ENCODE measurements around the gene OLFML2A. TPM values are rescaled to one million over a fixed set of nuclear protein-coding genes. Genes with fewer than 3 reads are reported as not detected.
"Not testable (repeated sequence)": the region's sequence is repeated elsewhere in the genome, so short reads cannot be mapped to it uniquely, and the experiment has no call there.

OLFML2A gene
- total RNA-seq, 1 donor from 2014 or later: 0.35 TPM

DNA sequence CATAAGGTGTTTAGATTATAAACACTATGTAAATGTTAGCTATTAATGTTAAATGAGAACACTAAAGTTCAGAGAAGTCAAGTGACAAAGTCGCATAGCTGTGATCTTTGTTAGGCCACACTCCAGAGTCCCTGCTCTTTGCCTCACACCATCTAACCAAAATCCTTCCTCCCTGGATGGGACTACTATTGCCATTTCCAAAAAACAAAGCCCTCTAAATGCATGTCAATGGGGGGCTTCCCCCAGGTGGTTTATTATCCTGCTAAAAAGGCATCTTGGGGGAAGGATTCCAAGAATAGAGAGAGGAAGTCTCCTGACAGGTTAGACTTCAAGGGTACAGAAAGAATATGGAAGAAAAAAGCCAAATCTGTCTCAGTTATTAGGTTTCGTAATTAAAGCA is 16.2 kb upstream of the OLFML2A start:
- ATAC-seq: no peak
- DNase-seq (ENCODE audit: low spot score): no peak

- ATAC-seq (no peak), DNase-seq (ENCODE audit: low spot score) (no peak)
Measured at GRCh38 chr9:124761196-124761595, 15.7 kb upstream of the OLFML2A start.

DNA sequence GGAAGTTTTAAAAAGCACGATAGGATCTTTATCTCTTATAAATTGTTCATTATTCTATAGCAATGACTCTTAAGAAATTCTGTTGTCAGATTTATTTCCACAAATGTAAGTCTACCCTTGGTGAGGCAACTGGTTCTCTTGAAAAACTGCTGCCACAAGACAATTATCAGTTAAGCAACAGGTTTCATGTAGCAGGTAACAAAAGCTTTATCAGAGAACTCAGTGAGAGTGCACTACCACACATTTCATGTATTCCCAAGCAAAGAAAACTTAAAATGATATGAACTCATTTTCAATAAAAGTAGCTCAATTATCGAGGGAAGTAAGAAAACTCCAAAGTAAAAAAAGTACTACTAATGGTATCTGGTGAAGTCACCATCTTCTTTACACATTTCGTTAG is 15.2 kb upstream of the OLFML2A start:
- DNase-seq (ENCODE audit: low spot score): no peak
- no peak for ATAC-seq

GRCh38 chr9:124762633-124763032 is 14.3 kb upstream of the OLFML2A start:
- no peak for ATAC-seq

DNA sequence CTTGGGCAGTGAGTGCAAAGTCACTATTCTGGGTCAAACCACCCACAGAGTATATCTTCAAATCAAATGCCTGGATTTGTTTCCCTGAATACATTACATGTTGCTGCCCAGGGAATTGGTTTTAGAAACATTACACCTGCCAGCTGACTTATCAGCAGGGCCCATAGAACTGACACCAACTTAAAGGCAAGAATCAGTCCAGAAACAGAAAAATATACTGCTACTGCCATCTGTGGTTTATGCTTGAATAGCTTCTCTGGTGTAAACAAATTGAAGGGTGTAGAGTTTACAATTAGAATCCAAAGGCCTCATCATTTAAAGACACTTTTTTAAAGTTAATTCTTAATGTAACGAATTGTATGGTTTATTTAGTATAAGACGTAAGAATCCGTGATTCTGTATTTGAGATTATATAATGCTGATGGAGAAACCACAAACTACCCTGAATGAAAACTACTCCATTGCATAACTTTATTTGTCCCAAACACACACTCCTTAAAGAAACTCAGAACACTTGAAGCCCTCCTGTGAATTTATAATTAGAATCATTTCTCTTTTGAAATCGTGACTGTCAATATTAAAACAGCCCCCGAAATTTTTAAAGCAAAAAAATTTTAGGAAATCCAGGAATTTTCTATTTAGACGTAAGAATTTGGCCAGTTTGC is 12.0 kb upstream of the OLFML2A start:
- ATAC-seq (peak; percentile 65), DNase-seq (ENCODE audit: low spot score) (no peak)

More at GRCh38 chr9:124762633-124763032, 14.3 kb upstream of the OLFML2A start:
- DNase-seq (ENCODE audit: low spot score): no peak

DNA sequence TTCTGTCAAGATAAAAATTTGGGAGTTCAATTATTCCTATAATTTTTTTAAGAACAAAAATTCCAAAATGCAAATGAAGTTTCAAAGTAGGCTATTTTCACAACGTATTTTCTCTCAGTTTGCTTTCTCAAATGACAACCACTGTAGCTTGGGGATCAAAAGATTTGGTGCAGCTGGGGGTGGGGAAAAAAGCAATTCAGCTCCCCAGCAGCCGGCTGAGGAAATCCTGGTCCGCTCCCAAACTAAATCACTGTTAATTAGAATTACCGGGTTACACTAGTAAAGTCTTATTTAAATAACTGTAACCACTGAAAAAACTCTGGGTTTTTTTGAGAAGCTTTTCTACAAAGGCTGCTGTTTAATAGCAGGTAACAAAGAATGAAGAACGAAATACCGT is 11.5 kb upstream of the OLFML2A start:
- DNase-seq (ENCODE audit: low spot score): no peak

DNA sequence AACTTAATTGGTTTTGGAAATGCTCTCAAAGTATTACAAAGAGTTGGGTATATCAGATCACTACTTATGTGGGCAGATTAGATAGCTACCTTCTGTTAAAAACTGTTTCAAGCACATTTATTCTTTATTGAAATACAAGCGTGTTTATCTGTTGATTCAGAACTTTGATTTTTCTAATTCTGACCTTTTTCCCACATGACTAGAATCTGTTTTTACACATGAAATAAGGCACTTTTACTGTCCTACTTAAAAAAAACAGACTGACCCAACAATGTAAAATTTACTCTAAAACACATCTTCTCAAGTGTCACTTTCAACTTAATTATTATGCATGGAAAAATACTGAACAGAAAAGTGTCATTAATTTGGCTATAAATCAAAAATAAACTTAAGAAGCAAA is 10.6 kb upstream of the OLFML2A start:
- no peak for ATAC-seq
- DNase-seq (ENCODE audit: low spot score): no peak

More for the DNA sequence above, 11.5 kb upstream of the OLFML2A start:
- no peak for ATAC-seq

DNA sequence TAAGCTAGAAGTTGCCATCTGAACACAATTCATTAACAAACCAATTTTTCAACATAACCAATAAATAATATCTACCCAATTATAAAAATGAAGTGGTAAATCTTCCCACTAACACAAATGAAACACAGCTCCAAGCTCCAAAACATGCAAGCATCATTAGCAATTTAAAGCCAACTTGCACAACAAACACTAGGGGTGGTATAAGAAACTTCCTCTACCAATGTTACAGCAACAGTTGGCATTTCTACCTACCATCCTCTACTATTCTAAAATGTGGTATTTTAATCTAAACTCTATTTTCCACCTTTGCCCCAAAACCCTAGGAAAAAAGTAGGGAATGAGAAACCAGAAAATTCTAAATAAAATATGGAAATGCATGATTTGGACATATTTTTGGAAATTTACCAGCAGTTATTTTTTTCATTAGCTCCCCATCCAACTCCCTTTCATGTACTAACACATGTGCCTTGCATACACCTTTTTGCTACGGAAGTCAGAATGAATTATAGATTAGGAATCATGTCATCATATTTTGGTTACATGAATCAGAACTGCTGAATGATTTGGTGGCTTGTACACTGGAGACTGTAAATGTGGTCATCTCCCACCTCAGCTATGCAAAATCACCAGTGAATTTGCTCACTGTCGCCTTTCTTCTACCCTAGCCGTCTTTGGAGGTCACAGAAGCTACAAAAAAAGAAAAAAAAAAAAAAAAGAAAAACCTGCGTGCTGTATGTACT is 9.9 kb upstream of the OLFML2A start:
- ATAC-seq: no peak
- no peak for DNase-seq (ENCODE audit: low spot score)

DNA sequence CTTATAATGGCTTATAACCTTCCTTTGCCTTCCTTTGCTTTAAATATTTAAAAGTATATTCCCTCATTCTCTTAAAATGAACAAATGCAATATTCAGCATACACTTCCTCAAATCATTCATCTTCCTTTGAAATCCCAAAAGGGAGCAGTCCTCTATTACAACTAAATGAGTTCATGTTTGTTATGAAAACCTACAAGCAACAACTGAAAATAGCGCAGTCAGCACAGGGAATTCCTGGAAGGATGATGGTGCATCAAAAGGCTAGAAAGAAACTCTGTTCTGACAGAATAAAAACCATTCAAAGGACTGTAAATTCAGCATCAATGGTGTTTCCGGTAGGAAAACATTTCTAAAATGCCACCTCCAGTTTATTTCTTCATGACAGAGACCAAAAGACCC is 9.1 kb upstream of the OLFML2A start:
- DNase-seq (ENCODE audit: low spot score) (no peak), ATAC-seq (no peak)

DNA sequence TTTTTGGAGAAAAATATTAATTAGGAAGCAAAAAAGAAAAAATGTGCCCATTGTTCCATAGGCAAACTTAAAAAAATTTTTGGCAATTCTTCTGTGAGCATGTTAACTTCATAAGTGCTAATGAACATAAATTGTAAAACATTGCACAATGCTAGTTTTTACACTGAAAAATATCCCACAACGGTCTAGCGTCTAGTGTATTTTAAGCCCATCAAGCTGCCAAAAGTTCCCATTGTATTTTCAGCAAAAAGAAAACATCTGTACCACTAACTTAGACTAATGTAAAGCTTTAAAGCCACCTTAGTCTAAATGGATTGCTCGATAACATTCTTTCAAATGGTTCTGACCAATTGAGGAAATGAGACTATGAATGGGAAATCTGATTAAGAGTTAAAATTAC is 8.6 kb upstream of the OLFML2A start:
- DNase-seq (ENCODE audit: low spot score) (no peak), ATAC-seq (no peak)

- ATAC-seq: peak; percentile 30
- DNase-seq (ENCODE audit: low spot score): peak; percentile 76
Measured at GRCh38 chr9:124768750-124769548, 8.0 kb upstream of the OLFML2A start.

GRCh38 chr9:124769549-124770358 is 7.2 kb upstream of the OLFML2A start:
- peak; percentile 68 for DNase-seq (ENCODE audit: low spot score)
- peak; percentile 7 for ATAC-seq

DNA sequence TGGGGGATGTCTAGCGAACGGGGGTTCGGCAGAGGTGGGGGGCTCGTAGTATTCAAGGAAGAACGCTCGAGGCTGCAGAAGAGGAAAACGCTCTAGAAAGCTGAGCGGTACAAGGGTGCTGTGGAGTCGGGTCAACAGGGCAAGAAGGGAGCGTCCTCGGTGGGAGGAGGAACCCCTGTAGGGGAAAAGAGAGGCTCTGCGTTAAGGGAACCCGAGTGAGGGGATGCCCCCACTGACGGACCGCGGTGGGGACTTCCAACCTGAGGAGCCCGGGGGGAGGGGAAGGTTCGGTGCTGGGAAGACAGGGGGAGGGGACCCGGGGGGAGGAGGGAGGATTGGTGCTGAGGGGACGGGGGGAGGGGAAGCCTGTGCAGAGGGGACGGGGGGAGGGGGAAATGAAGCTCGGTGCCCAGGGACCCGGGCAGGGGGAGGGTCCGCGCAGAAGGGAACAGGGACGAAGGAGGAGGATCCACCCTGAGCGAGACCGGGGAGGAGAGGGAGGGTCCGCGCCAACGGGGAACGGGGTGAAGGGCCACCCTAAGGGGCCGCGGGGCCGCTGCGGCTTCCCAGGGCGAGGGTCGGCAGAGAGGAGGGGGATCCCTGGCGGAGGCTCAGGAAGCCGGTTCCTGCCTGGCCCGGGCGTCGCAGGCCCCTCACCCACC is 6.4 kb upstream of the OLFML2A start:
- DNase-seq (ENCODE audit: low spot score) (no peak), ATAC-seq (peak; percentile 1)

GRCh38 chr9:124771021-124771866 is 5.7 kb upstream of the OLFML2A start, which contains the start of gene NR6A1:
Gene NR6A1 (minus strand): TSS chr9:124771311.
- ATAC-seq: peak; percentile 84
- DNase-seq (ENCODE audit: low spot score): peak; percentile 97

DNA sequence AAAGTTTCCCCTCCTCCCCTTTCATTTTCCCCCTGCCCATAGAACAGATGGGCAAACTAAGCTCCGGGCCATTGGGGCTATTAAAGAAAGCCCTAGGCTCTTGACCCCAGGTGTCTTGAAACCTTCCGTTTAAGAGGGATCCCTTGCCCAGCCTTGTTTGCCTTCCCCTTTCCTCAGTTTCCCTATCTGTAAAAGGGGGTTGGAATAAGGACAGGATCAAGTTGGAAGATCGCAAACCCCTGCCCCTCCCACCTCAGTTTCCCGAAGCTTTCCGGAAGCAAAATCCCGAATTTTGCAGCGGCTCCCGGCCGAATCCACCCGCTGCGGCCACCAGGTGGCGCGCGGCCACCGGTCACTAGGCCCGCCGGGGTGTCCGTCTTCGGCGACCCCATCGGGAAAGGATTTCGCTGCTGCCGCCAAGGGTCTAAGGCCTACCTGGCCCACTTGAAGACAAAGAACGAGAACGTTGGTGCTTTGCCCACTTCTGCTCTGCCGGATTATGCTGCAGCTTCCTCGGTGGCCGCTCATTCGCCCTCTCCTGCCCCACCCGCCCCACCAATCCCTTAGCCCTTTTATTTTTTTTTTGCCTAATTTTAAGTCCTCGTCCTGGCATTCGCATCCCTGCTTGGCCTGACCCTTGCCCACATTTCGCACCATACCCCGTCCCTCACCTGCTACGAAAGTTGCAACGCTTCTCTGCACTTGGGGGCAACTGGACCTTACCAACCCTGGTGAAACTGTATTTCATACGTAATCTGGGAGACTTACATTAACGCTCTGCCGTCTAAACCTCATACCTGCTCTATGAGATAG is 4.9 kb upstream of the OLFML2A start:
- peak; percentile 53 for ATAC-seq
- DNase-seq (ENCODE audit: low spot score): peak; percentile 78

DNA sequence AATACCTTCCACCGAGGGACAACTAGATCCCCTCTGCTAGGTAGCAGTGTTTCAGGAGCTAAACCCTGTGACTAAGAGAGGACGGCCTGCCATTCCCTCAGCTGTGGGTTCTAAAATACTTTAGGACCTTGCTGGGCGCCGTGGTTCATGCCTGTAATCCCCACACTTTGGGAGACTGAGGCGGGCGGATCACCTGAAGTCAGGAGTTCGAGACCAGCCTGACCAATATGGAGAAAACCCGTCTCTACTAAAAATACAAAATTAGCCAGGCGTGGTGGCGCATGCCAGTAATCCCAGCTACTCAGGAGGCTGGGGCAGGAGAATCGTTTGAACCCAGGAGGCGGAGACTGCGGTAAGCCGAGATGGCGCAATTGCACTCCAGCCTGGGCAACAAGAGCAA is 4.1 kb upstream of the OLFML2A start:
- ATAC-seq; DNase-seq (ENCODE audit: low spot score): not testable (repeated sequence)

DNA sequence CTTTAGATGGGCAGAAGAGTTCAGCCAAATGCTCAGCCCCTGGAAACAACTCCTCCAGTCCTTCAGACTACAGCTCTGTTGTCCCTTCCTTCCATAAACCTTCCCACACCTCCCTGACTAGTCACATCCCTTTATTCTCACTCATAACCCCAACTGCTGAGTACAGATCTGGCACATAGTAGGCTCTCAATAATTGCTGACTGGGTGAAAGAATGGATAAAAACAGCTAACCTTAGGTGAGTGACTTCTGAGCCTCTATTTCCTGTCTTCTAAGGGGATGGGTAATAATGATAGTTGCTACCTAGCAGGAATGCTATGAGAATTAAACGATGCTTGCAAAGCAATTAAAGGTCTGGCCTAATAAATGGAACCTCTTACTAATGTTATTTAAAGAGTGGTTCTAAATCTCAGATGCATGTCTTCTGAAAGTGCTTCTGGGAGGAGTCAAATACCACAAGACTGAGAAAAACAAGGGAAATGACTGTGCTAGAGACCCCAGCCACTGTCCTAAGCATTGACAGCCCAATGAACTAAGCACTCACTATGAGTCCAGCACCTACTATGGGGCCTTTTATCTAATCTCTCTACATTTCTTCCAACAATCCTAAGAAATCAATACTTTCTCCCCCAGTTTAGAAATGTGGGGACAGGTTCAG is 3.3 kb upstream of the OLFML2A start:
- DNase-seq (ENCODE audit: low spot score) (no peak), ATAC-seq (no peak)
